ENCODE measurements around the gene RPH3AL.
"Not testable (repeated sequence)": the region's sequence is repeated elsewhere in the genome, so short reads cannot be mapped to it uniquely, and the experiment has no call there.

RPH3AL gene

DNA sequence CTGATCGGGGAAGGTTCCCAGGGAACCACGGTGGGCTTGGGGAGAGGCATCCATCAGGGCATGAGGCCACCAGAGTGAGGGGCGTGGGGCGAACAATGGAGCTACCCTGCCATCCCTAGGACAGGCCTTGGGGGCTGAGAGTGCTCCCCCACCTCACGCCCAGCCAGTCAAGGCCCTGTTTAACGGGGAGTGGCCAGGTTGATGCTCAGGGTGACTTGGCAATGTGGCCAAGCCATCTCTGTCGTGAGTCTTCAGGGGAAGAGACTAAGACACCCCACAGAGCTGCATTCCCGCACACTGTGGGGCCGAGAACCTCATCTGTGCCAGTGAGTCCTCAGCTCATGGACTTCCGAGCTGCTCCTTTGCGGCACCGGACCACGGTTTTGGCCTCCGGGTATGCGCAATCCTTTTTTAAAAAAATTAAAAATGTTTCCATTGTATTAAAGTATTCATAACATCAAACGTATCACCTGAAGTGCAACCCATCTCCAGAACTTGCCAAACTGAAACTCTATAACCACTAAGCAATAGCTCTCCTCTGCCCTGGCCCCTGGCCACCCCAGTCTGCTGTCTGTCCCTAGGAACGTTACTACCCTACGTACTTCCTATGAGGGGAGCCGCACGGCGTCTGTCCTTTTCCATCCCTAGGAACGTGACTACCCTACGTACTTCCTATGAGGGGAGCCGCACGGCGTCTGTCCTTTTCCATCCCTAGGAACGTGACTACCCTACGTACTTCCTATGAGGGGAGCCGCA lies 99.3 kb downstream of the RPH3AL start:
- no peak overlapping the region for H3K27ac ChIP-seq

GRCh38 chr17:252456-252855 lies 100.2 kb downstream of the RPH3AL start:
- Histone ChIP-seq H3K4me3 (no peak overlapping the region), H3K27ac (no peak overlapping the region)

More for the DNA sequence above, 99.3 kb downstream of the RPH3AL start:
- no peak overlapping the region for H3K4me3 ChIP-seq

DNA sequence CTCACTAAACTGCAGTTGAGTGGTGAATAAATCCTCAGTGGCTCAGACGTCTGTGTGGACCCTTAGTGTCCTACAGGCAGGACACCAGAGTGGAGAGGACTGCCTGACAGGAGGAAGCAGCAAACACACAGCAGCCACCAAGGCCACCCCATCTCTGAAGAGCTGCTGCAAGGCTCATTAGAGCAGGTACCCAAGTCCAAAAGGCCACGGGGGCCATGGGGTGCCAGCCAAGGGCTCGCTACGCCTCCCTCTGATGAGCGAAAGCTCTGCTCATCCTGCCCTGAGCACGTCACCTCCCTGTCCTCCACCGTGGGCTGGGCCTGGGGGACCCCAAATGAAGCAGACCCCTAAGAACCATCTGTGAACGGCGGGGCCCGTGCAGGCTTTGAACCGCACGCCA lies 101.1 kb downstream of the RPH3AL start:
- Histone ChIP-seq H3K27ac (no peak overlapping the region), H3K4me3 (no peak overlapping the region)

- H3K27ac ChIP-seq, result no peak overlapping the region
- H3K4me3 ChIP-seq, result no peak overlapping the region
Measured at GRCh38 chr17:250487-251300, 101.9 kb downstream of the RPH3AL start.

- H3K27ac ChIP-seq, result no peak overlapping the region
- H3K4me3 ChIP-seq, result no peak overlapping the region
Measured at GRCh38 chr17:249236-249993, 103.2 kb downstream of the RPH3AL start.

DNA sequence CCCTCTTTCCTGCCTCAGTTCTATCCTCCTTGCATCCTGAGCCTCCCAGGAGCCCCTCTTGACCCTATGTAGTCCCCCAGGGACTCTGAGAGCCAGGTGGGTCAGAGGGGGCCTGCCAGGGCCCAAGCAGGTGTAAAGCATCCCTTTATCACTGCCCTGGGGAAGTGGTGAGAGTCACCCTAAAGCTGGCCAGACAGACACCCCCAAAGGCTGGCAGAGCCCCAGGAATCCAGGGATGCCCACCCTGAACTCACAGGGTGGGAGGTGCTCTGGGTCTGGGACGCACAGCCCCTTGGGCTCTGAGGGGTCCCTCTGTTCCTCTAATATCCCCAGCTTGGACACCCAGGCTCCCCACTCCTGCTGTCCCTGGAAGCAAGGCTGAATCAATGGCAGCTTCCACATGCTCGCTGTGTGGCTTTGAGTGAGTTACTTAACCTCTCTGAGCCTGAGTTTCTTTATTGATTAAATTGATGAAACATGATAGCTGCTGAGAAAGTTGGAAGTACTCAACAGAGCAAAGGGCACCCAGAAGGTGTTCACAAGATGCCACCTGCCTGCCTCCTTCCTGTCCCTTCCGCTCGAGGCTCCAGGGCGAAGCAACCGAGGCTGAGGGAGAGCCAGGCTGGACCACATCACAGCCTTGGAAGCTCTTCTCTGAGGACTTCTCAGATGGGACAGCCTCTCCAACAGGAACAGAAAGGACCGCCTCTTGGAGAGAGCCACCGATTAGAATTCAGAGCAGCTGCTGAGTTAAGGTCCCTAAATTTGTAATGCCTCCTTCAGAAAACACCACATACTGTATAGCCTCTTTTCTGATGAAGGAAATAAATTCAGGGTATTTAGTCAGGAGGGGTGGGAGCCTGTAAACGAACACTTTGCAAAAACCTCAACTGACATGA lies 104.0 kb downstream of the RPH3AL start:
- no peak overlapping the region for H3K4me3 ChIP-seq
- peak overlapping the region in 1 of 21 experiments; percentile 39 for H3K27ac ChIP-seq

DNA sequence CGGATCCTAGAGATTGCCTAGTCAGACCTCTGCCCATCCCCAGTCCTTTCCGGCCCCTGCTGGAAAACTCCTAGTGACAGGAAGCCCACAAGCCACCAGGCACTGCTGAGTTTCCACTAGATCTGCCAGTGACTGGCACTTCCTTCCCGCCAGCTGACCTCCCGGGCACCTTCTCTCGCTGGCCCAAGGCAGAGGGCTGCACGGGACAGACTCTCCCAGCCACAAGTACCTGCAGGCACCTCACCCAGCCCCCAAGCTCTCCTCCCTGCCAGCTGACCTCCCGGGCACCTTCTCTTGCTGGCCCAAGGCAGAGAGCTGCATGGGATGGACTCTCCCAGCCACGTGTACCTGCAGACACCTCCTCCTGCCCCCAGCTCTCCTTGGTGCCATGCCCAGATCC lies 104.8 kb downstream of the RPH3AL start:
- Histone ChIP-seq H3K27ac (no peak overlapping the region), H3K4me3 (no peak overlapping the region)

DNA sequence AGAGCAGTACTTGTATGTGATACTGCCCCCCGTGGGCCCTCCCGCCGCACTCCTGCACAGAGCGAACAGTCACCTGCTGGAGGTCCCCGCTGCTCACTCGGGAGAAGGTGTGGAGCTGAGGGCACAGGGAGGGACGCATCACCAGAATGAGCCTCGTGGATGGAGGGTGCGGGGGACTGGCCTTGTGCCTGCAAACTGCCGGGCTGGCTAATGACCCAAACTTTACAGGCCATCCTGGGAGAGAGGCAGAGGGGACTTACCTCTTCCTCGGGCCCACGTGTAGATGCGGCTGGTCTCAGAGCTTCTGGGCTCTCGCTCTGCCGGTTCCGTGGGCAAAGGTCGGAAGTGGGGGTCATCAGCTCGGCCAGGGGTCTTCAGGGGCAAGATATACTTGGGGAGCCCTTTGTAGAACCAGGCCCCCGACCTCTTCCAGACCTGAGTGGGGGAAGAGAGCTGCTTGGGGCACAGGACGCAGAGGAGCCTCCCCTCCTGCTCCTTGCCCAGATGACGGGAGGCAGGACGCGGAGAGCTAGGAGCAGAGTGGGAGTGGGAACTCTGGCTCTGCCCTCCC lies 105.7 kb downstream of the RPH3AL start:
- Histone ChIP-seq H3K4me3 (no peak overlapping the region), H3K27ac (no peak overlapping the region)

DNA sequence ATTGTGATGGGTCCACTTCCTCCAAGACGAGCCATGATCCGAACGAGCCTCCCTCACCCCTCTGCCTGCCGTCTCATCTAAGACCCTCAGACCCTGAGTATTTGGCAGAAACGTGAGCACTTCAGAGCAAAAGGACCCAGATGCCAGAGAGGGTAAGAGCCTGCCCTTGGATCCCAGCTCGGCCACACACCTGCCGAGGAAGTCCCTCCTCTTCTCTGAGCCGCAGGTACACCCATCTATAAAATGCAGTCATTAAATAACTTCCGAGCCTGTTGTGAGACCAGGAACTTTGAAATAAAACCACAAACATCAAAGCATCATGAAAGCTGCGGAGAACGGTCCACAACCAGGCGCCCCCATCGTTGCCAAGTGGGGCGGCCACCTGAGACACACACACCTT lies 106.4 kb downstream of the RPH3AL start:
- H3K27ac ChIP-seq, result no peak overlapping the region

DNA sequence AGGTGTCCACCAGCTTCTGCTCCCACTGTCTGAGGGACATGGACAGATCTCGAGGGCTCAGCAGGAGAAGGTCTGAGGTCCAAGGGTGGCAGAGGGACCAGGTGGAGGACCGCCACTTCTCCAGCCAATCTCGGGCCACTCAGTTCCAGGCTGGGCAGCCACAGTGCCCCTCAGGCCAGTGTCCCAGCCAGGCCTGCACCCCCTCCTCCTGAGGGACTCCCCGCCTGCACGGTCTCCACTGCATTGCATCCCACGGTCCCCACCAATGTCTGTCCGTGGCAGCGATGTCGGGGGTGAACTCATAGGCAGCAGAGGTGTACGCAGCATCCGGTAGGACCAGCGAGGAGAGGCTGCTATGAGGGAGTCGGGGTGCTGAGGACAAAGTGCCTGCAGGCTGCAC lies 107.0 kb downstream of the RPH3AL start:
- no peak overlapping the region for H3K27ac ChIP-seq
- no peak overlapping the region for H3K4me3 ChIP-seq

More for the DNA sequence above, 106.4 kb downstream of the RPH3AL start:
- H3K4me3 ChIP-seq, result no peak overlapping the region

- H3K4me3 ChIP-seq, result no peak overlapping the region
- H3K27ac ChIP-seq, result no peak overlapping the region
Measured at GRCh38 chr17:245020-245419, 107.6 kb downstream of the RPH3AL start.

- not testable (repeated sequence) for H3K27ac ChIP-seq, H3K4me3 ChIP-seq
Measured at GRCh38 chr17:243924-244323, 108.7 kb downstream of the RPH3AL start.

DNA sequence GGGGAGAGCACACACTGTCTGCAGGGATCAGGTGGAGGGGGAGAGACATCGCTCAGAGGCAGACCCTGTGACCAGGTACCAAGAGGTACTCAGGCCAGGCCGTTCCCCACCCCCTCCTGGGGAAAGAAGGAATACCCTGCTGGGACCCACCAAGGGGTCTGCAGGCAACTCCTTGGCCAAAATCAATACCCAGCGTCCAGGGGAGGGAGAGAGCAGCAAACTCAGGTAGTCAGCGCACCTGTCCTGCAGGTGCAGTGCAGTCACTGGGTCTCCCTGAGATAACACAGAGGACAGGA lies 113.7 kb downstream of the RPH3AL start:
- H3K4me3 ChIP-seq, result no peak overlapping the region
- H3K27ac ChIP-seq, result no peak overlapping the region

DNA sequence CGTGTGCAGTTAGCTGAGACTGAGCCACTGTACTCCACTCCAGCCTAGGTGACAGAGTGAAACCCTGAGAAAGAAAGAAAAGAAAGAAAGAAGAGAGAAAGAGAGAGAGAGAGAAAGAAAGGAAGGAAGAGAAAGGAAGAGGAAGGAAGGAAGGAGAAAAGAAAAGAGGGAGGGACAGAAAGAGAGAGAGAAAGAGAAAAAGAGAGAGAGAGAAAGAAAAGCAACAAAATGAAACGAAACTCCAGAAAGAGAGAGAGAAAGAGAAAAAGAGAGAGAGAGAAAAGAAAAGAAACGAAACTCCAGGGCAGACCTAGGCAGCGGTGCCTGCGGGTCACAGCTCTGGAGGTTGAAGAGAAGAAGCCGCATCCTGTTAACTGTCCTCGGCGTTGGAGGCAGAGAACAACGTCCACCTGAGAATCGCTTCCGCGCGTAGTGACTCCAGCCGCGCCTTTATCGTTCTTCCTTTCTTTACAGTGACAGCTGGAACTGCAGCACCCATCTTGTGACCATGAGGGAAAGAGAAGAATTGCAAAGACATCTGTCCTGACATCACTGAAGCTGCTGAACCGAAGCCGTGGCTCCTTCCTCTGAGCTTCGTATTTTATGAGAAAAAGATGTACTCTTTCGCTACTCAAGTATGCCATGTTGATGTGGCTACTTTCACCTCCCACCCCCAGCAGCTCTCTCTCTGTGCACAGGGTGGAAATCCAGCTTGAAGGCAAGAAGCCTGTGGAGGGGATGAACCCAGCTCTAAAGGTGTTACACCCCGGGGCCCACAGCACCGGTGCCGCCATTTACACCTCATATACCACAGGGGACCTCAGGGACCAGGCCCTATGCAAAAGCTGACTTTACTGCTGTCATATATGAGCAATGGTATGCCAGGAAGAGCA lies 114.3 kb downstream of the RPH3AL start:
- H3K4me3 ChIP-seq, result no peak overlapping the region
- no peak overlapping the region for H3K27ac ChIP-seq

DNA sequence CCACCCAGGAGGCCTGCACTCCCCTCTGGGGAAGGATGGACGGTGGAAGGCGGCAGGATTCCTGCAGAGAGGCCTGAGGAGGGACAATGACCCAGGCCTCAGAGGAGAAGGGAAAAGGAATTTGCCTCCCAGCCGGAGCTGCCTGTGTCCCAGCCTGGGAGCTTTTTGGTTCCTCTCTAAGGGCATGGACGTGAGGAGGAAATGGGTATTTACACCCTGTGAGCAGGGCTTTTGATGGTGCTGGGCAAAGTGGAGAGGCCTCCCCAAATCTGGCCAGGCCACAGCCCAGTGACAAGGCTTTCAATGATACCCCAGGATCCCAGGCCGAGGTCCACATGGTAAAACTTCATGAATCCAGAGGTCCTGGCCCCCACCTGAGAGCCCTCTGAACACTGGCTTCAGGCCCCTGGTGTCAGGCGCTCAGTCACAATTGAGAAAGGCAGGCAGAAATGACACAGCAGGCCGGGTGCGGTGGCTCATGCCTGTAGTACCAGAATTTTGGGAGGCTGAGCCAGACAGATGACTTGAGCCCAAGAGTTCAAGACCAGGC lies 115.1 kb downstream of the RPH3AL start:
- H3K27ac ChIP-seq, result no peak overlapping the region
- H3K4me3 ChIP-seq, result no peak overlapping the region

DNA sequence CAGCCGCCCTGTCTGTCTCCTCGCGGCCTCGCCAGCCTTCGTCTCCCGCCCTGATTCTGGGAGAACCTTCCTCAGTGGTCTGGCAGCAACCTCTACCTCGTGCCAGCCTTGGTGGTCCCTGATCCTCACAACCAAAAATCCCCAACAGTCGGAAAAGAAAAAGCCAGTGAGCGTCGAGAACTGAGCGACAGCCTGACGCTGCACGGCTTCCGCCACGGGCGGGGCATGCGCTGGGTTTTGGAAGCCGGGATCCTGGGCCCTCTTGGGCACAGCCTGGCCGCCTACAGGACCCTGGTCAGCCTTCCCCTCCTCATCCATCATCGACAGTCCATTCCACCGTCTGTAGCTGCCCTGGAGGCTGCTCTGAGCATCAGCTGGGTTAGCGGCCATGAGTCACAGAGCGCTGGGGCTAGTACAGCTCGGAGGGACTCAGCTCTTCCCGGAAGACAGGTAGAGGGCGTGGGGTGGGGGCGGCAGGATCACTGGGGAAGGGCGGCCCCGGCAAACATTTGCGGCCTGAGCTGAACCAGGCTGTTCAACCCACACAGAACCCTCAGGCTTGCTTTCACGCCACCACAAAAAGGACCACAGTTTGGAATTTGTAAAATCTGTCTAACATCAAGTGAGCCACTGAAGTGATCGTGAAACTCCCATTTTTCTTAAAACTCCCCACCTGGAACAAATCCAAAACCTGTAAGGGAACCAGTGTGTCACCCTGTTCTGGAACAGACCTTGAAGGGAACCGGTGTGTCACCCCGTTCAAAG lies 115.8 kb downstream of the RPH3AL start:
- Histone ChIP-seq H3K4me3 (no peak overlapping the region), H3K27ac (no peak overlapping the region)

DNA sequence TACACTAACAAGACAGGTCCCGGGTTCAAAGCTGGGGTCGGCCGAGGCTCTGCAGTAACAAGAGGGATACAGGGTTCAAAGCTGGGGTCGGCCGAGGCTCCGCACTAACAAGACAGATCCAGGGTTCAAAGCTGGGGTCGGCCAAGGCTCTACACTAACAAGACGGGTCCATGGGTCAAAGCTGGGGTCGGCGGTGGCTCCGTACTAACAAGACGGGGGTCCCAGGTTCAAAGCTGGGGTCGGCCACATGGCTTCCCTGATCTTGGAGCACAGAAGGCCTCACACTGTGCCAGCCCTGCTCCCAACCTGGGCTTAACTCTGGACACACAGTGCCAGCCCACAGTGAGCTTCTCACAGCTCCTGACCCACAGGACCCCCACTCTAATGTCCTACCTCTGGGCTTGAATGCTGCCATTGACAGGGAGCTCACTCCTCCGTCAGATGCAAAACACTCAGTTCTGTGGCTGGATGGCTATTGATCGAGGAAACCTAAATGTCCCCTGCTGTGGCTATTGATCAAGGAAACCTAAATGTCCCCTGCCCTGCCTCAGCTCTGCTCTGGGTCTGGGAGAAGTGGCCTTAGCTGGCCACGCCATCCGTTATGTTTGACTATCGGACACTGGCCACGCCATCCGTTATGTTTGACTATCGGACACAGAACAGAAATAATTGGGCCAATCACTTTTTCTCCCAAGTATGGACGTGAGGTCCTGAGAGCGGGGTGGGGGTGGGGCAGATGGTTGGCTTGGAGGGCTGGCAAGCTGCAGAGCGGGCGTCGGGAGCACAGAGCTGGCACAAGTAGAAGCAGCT lies 116.6 kb downstream of the RPH3AL start:
- no peak overlapping the region for H3K27ac ChIP-seq
- no peak overlapping the region for H3K4me3 ChIP-seq
